K562 (cell line): ENCODE measurements around the gene VEGFB. TPM values are rescaled to one million over a fixed set of nuclear protein-coding genes. Genes with fewer than 3 reads are reported as not detected.

ENCODE experiments used
- CHCHD3 ChIP-seq: fragments of 250-450 bp; sonication (Bioruptor Pico); IDR thresholded peaks from 2 replicates; pipeline ENCODE4 v2.1.2; 2022; ENCODE audit warnings: mild to moderate bottlenecking
- CXXC5 ChIP-seq: fragments of 250-450 bp; sonication (Bioruptor Pico); IDR thresholded peaks from 2 replicates; pipeline ENCODE4 v1.8.0; 2022; ENCODE audit warnings: inconsistent platforms, mild to moderate bottlenecking, moderate library complexity
- ELF4 ChIP-seq: fragments of 450-650 bp; formaldehyde crosslinking; IDR thresholded peaks from 2 replicates; pipeline ENCODE4 v1.4.0; 2022; ENCODE audit warnings: missing genetic modification characterization
- EZH2 ChIP-seq: IDR thresholded peaks from 2 replicates; pipeline ENCODE4 v1.6.1; 2012; ENCODE audit warnings: low read depth, mild to moderate bottlenecking, inconsistent platforms, low read length, borderline replicate concordance
- KDM1A ChIP-seq, 2 experiments: fragments of 450-650 bp; IDR thresholded peaks; 2 replicates each; pipeline ENCODE4 v1.6.1; 2016; ENCODE audit warnings: mild to moderate bottlenecking in 2 of 2
- KDM2B ChIP-seq: fragments of 250-450 bp; sonication (Bioruptor Pico); IDR thresholded peaks from 2 replicates; pipeline ENCODE4 v1.8.0; 2021; ENCODE audit warnings: mild to moderate bottlenecking, moderate library complexity
- NONO ChIP-seq, 2 experiments: fragments of 200-400 bp in 1 of 2; fragments of 450-650 bp in 1 of 2; formaldehyde crosslinking in 1 of 2; IDR thresholded peaks; 2 replicates each; pipeline ENCODE4 v1.6.1; 2017; ENCODE audit warnings: low read depth in 2 of 2, mild to moderate bottlenecking in 2 of 2, moderate library complexity in 2 of 2, low read length in 1 of 2
- PHB ChIP-seq: fragments of 250-450 bp; sonication (Bioruptor Pico); IDR thresholded peaks from 2 replicates; pipeline ENCODE4 v1.5.0; 2021
- RBM17 ChIP-seq: fragments of 200-400 bp; formaldehyde crosslinking; IDR thresholded peaks from 2 replicates; pipeline ENCODE4 v1.6.1; 2017; ENCODE audit warnings: low read depth, mild to moderate bottlenecking, low read length, borderline replicate concordance
- STAT6 ChIP-seq: sonication (generic); formaldehyde crosslinking; IDR thresholded peaks from 2 replicates; pipeline ENCODE4 v1.8.1; 2023; ENCODE audit warnings: mild to moderate bottlenecking, missing genetic modification reagents
- TAF9B ChIP-seq: fragments of 450-650 bp; IDR thresholded peaks from 2 replicates; pipeline ENCODE4 v1.6.1; 2018; ENCODE audit warnings: mild to moderate bottlenecking; ENCODE audit not compliant: partially characterized antibody
- ZNF134 ChIP-seq: fragments of 250-450 bp; sonication (Bioruptor Pico); conservative IDR thresholded peaks from 2 replicates; pipeline ENCODE4 v1.4.0; 2020
- ZNF232 ChIP-seq: sonication (generic); formaldehyde crosslinking; IDR thresholded peaks from 2 replicates; pipeline ENCODE4 v1.8.0; 2022; ENCODE audit warnings: mild to moderate bottlenecking, missing genetic modification reagents
- ZNF274 ChIP-seq: IDR thresholded peaks from 2 replicates; pipeline ENCODE4 v1.6.1; 2011; ENCODE audit warnings: low read depth, mild to moderate bottlenecking, low read length, moderate library complexity, borderline replicate concordance
- ZNF695 ChIP-seq: fragments of 450-650 bp; formaldehyde crosslinking; IDR thresholded peaks from 2 replicates; pipeline ENCODE4 v1.4.0; 2020; ENCODE audit warnings: mild to moderate bottlenecking, moderate library complexity
- polyA plus RNA-seq, 8 experiments: library from polyadenylated mRNA; depleted of rRNA in 4 of 8; stranded (reverse) in 5 of 8; unstranded in 3 of 8; fragments of >200 nt; fragmentation: Nextera tagmentation in 2 of 8; fragmentation: Illumina TruSeq in 1 of 8; extraction: Ambion mirVana in 2 of 8; extraction: Trizol in 1 of 8; gene quantifications; 2 replicates each; pipeline versions ENCODE4 v1.2.1 to v1.2.3, GENCODE V29; 2011 to 2014; ENCODE audit warnings: inconsistent platforms in 1 of 8, missing spikeins in 1 of 8
- total RNA-seq, 7 experiments: library from RNA; depleted of rRNA in 6 of 7; stranded (reverse); fragments of >200 nt in 6 of 7; fragmentation: Illumina TruSeq in 2 of 7; extraction: Trizol in 2 of 7; gene quantifications; 2 replicates each; pipeline versions ENCODE4 v1.2.1 to v1.2.3, GENCODE V29; 2011 to 2021; ENCODE audit warnings: low replicate concordance in 1 of 7
- TF ChIP-seq, protein P1 (sequence below): fragments of 450-650 bp; IDR thresholded peaks from 2 replicates; pipeline ENCODE4 v1.6.1; 2014; ENCODE audit warnings: low read depth, mild to moderate bottlenecking, moderate library complexity, borderline replicate concordance
- TF ChIP-seq, protein P2 (sequence below): fragments of 450-650 bp; IDR thresholded peaks from 2 replicates; pipeline ENCODE4 v1.6.1; 2017; ENCODE audit warnings: antibody characterized with exemption, mild to moderate bottlenecking
- TF ChIP-seq, protein P3 (sequence below): fragments of 450-650 bp; formaldehyde crosslinking; IDR thresholded peaks from 2 replicates; pipeline ENCODE4 v1.4.0; 2022; ENCODE audit warnings: missing genetic modification characterization

The VEGFB gene
- total and polyA plus RNA-seq, 9 of the 15 experiments (the other 6 are each of a cell fraction or from before 2014, with no cell fraction given) = 11.0 to 83.4 (median 25.7) TPM

- TF ChIP-seq ZNF274 = no peak
- no peak for TF ChIP-seq ZNF695 (CRISPR knock-in tag)
- no peak for TF ChIP-seq EZH2
- peak in 1 of 2 experiments; percentile 79; a peak in 2 of 4 replicates for TF ChIP-seq KDM1A (IDR thresholded peaks at IDR 0.05)
- TF ChIP-seq CXXC5 = peak; percentile 7; the same call in 1 of the 2 replicates
- TF ChIP-seq, protein P1, sequence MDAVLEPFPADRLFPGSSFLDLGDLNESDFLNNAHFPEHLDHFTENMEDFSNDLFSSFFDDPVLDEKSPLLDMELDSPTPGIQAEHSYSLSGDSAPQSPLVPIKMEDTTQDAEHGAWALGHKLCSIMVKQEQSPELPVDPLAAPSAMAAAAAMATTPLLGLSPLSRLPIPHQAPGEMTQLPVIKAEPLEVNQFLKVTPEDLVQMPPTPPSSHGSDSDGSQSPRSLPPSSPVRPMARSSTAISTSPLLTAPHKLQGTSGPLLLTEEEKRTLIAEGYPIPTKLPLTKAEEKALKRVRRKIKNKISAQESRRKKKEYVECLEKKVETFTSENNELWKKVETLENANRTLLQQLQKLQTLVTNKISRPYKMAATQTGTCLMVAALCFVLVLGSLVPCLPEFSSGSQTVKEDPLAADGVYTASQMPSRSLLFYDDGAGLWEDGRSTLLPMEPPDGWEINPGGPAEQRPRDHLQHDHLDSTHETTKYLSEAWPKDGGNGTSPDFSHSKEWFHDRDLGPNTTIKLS = 0 out of 2 replicates have a peak, but pooled peaks have one; percentile 4
- no peak for TF ChIP-seq ZNF134 (CRISPR knock-in tag)
- TF ChIP-seq KDM2B (CRISPR knock-in tag) = peak; percentile 79; the same call in 1 of the 2 replicates
- TF ChIP-seq CHCHD3 = no peak
- TF ChIP-seq PHB (CRISPR knock-in tag) = peak; percentile 36; the same call in 1 of the 2 replicates
- peak; percentile 54 to 84 for TF ChIP-seq NONO (IDR thresholded peaks at IDR 0.05; ENCODE audit: low read depth in 2 of 2, low read length in 1 of 2)
- TF ChIP-seq, protein P2, sequence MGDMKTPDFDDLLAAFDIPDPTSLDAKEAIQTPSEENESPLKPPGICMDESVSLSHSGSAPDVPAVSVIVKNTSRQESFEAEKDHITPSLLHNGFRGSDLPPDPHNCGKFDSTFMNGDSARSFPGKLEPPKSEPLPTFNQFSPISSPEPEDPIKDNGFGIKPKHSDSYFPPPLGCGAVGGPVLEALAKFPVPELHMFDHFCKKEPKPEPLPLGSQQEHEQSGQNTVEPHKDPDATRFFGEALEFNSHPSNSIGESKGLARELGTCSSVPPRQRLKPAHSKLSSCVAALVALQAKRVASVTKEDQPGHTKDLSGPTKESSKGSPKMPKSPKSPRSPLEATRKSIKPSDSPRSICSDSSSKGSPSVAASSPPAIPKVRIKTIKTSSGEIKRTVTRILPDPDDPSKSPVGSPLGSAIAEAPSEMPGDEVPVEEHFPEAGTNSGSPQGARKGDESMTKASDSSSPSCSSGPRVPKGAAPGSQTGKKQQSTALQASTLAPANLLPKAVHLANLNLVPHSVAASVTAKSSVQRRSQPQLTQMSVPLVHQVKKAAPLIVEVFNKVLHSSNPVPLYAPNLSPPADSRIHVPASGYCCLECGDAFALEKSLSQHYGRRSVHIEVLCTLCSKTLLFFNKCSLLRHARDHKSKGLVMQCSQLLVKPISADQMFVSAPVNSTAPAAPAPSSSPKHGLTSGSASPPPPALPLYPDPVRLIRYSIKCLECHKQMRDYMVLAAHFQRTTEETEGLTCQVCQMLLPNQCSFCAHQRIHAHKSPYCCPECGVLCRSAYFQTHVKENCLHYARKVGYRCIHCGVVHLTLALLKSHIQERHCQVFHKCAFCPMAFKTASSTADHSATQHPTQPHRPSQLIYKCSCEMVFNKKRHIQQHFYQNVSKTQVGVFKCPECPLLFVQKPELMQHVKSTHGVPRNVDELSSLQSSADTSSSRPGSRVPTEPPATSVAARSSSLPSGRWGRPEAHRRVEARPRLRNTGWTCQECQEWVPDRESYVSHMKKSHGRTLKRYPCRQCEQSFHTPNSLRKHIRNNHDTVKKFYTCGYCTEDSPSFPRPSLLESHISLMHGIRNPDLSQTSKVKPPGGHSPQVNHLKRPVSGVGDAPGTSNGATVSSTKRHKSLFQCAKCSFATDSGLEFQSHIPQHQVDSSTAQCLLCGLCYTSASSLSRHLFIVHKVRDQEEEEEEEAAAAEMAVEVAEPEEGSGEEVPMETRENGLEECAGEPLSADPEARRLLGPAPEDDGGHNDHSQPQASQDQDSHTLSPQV = no peak
- peak; percentile 78 for TF ChIP-seq TAF9B
- TF ChIP-seq, protein P3, sequence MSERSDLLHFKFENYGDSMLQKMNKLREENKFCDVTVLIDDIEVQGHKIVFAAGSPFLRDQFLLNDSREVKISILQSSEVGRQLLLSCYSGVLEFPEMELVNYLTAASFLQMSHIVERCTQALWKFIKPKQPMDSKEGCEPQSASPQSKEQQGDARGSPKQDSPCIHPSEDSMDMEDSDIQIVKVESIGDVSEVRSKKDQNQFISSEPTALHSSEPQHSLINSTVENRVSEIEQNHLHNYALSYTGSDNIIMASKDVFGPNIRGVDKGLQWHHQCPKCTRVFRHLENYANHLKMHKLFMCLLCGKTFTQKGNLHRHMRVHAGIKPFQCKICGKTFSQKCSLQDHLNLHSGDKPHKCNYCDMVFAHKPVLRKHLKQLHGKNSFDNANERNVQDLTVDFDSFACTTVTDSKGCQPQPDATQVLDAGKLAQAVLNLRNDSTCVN (CRISPR knock-in tag) = no peak
- no peak for TF ChIP-seq RBM17
- TF ChIP-seq STAT6 (CRISPR knock-in tag) = no peak
- TF ChIP-seq ZNF232 = 0 out of 2 replicates have a peak, but pooled peaks have one; percentile 43
- no peak for TF ChIP-seq ELF4 (CRISPR knock-in tag)
Observed at GRCh38 chr11:64241491-64242374, 7.3 kb downstream of the VEGFB start (continued).
